Neuronal stem cell (in vitro differentiated cells): ENCODE data around the gene MUC5B.
A peak's percentile ranks its signal among the peaks of the same experiment; 100 is the strongest.

Source experiments
- DNase-seq: peaks from one replicate; pipeline ENCODE4 v3.0.0-alpha.2; 2013; ENCODE audit warnings: low spot score
- H2AFZ ChIP-seq: one replicate; pipeline ENCODE4 v1.6.1; 2013; ENCODE audit warnings: mild to moderate bottlenecking, low read length, inconsistent platforms
- H2AK5ac ChIP-seq: 2 replicates; pipeline ENCODE4 v1.6.1; 2013; ENCODE audit warnings: low read depth, mild to moderate bottlenecking, inconsistent platforms, low read length, moderate library complexity, mixed read lengths
- H2BK120ac ChIP-seq: 2 replicates; pipeline ENCODE4 v1.6.1; 2013; ENCODE audit warnings: low read depth, mild to moderate bottlenecking, inconsistent platforms, low read length, moderate library complexity, mixed read lengths
- H2BK12ac ChIP-seq: one replicate; pipeline ENCODE4 v1.6.1; 2013; ENCODE audit warnings: low read length, inconsistent platforms
- H2BK15ac ChIP-seq: 2 replicates; pipeline ENCODE4 v1.6.1; 2013; ENCODE audit warnings: mild to moderate bottlenecking, low read length, inconsistent platforms, mixed read lengths
- H2BK5ac ChIP-seq: one replicate; pipeline ENCODE4 v1.6.1; 2013; ENCODE audit warnings: inconsistent platforms, mild to moderate bottlenecking, low read length, moderate library complexity
- H3K14ac ChIP-seq: one replicate; pipeline ENCODE4 v1.6.1; 2013; ENCODE audit warnings: low read length, inconsistent platforms
- H3K18ac ChIP-seq: 2 replicates; pipeline ENCODE4 v1.6.1; 2013; ENCODE audit warnings: low read length, inconsistent platforms
- H3K23ac ChIP-seq: 2 replicates; pipeline ENCODE4 v1.6.1; 2013; ENCODE audit warnings: low read depth, mild to moderate bottlenecking, mixed read lengths, low read length, inconsistent platforms; ENCODE audit not compliant: poor library complexity
- H3K27ac ChIP-seq: replicated peaks from 3 replicates; pipeline ENCODE4 v1.5.1; 2013; ENCODE audit warnings: low read length, inconsistent platforms
- H3K27me3 ChIP-seq, 3 experiments: 2 replicates each; pipeline ENCODE4 v1.6.1; 2013; ENCODE audit warnings: low read length in 3 of 3, mild to moderate bottlenecking in 2 of 3, inconsistent platforms in 1 of 3, low read depth in 1 of 3, mixed read lengths in 1 of 3, moderate library complexity in 1 of 3; ENCODE audit not compliant: control insufficient read depth in 3 of 3, insufficient read depth in 3 of 3
- H3K36me3 ChIP-seq, 2 donors: replicated peaks in 1 of 2; 2 replicates each; pipeline ENCODE4 v1.6.1; 2013; ENCODE audit warnings: low read length in 2 of 2; ENCODE audit not compliant: control insufficient read depth in 2 of 2, insufficient read depth in 2 of 2
- H3K4ac ChIP-seq: 2 replicates; pipeline ENCODE4 v1.6.1; 2013; ENCODE audit warnings: inconsistent platforms, mild to moderate bottlenecking, low read length, moderate library complexity
- H3K4me1 ChIP-seq, 2 donors: 1 replicate in 1 of 2; 2 replicates in 1 of 2; pipeline ENCODE4 v1.6.1; 2013; ENCODE audit warnings: low read length in 2 of 2, low read depth in 1 of 2; ENCODE audit not compliant: control insufficient read depth in 2 of 2, insufficient read depth in 1 of 2
- H3K4me2 ChIP-seq: one replicate; pipeline ENCODE4 v1.6.1; 2013; ENCODE audit warnings: mild to moderate bottlenecking, low read length, inconsistent platforms; ENCODE audit not compliant: insufficient read depth, poor library complexity, severe bottlenecking
- H3K4me3 ChIP-seq, 2 donors: 2 replicates each; pipeline ENCODE4 v1.5.1; 2013; ENCODE audit warnings: low read length in 2 of 2, mild to moderate bottlenecking in 2 of 2, inconsistent platforms in 1 of 2, moderate library complexity in 1 of 2
- H3K79me1 ChIP-seq: one replicate; pipeline ENCODE4 v1.6.1; 2013; ENCODE audit warnings: low read depth, mild to moderate bottlenecking, inconsistent platforms, low read length, moderate library complexity
- H3K9ac ChIP-seq: one replicate; pipeline ENCODE4 v1.6.1; 2013; ENCODE audit warnings: mild to moderate bottlenecking, low read depth, low read length, inconsistent platforms; ENCODE audit not compliant: poor library complexity
- H3K9me3 ChIP-seq, 2 donors: replicated peaks in 1 of 2; 2 replicates each; pipeline versions ENCODE3 to v1.6.1; 2013; ENCODE audit warnings: low read length in 2 of 2, mild to moderate bottlenecking in 2 of 2, inconsistent platforms in 1 of 2, low read depth in 1 of 2, mixed read lengths in 1 of 2, moderate library complexity in 1 of 2; ENCODE audit not compliant: control insufficient read depth in 2 of 2, insufficient read depth in 1 of 2
- H4K8ac ChIP-seq: one replicate; pipeline ENCODE4 v1.6.1; 2013; ENCODE audit warnings: low read depth, mild to moderate bottlenecking, inconsistent platforms, low read length, moderate library complexity
- H4K91ac ChIP-seq: one replicate; pipeline ENCODE4 v1.6.1; 2013; ENCODE audit warnings: low read length, low read depth, mild to moderate bottlenecking, inconsistent platforms; ENCODE audit not compliant: poor library complexity
- WGBS, 2 donors: extraction: QIAGEN DNeasy Blood & Tissue Kit; methylation state at CpG; one replicate each; pipeline ENCODE4 v1.1.7; 2013; ENCODE audit warnings: missing lambda C conversion rate in 2 of 2, mixed read lengths in 1 of 2; ENCODE audit not compliant: insufficient read length in 2 of 2, insufficient replicate concordance in 1 of 2; ENCODE audit errors: extremely low coverage in 2 of 2; 5-methylcytosine and 5-hydroxymethylcytosine counted together

MUC5B gene

GRCh38 chr11:1230121-1230455 is 7.2 kb downstream of the MUC5B start:
- H3K27me3 ChIP-seq, result peaks cover 0 to 3% (median 0%) of the 10 kb centered on the region in 3 experiments

DNA sequence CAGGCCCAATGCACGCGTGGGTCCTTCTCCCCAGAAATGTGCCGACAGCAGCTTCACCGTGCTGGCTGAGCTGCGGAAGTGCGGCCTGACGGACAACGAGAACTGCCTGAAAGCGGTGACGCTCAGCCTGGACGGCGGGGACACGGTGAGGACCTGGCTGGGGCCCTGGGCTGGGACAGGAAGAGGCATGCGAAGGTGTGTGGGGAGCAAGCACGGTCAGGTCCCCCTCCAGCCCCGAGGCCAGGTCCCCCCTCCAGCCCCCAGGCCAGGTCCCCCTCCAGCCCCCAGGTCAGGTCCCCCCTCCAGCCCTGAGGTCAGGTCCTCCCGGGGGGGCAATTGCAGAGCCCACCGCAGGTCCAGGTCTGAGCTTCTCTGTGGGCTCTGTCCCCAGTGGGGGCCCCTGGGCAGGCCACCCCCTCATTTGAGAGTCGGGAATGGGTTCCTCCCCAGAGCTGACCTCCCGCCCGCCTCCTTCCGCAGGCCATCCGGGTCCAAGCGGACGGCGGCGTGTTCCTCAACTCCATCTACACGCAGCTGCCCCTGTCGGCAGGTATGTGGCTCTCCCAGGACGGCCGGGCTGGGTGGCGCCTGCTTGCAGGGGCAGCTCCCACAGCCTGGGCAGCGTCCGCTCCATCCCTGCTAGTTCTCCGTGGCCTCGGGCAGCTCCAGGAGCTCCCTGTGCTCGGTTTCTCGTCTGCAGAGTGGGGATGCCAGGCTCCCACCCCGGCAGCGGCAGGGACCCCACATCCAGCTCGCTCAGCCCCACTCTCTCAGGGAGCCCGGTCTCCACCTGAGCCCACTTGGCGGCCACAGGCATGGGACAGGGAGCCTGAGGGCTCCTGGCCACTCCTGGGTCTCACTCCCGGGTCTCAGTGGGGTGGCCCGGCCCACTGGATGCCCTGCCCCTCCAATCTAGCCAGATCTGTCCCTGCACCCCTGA is 7.9 kb downstream of the MUC5B start:
- peak overlapping the region; percentile 82 for H2AK5ac ChIP-seq
- H3K27me3 ChIP-seq, result peaks cover 0 to 3% (median 0%) of the 10 kb centered on the region in 3 experiments
- H3K27ac ChIP-seq, result no peak overlapping the region
- no peaks in the 10 kb centered on the region for H3K4me1 ChIP-seq
- peak overlapping the region; percentile 80 for H3K23ac ChIP-seq
- no peaks in the 10 kb centered on the region for H3K36me3 ChIP-seq
- H3K18ac ChIP-seq, result peak overlapping the region; percentile 64
- no peak overlapping the region for H4K8ac ChIP-seq
- no peaks in the 10 kb centered on the region for H3K9me3 ChIP-seq
- DNase-seq, result no peak
- no peak overlapping the region for H3K4ac ChIP-seq
- no peak overlapping the region for H2AFZ ChIP-seq
- WGBS, 2 donors, result no CpG with 5 or more reads among the region's 45 CpGs
- H4K91ac ChIP-seq, result no peak overlapping the region
- peak overlapping the region; percentile 67 for H2BK15ac ChIP-seq
- peak overlapping the region; percentile 53 for H3K9ac ChIP-seq
- no peak overlapping the region for H2BK120ac ChIP-seq
- peak overlapping the region; percentile 38 for H3K14ac ChIP-seq
- H3K4me3 ChIP-seq, result peak overlapping the region in 1 of 2 donors; percentile 67
- no peak overlapping the region for H2BK5ac ChIP-seq
- H2BK12ac ChIP-seq, result no peak overlapping the region
- no peak overlapping the region for H3K4me2 ChIP-seq
- peaks cover 3% of the 10 kb centered on the region for H3K79me1 ChIP-seq

More at GRCh38 chr11:1230121-1230455, 7.2 kb downstream of the MUC5B start:
- Histone ChIP-seq H2AK5ac (peak overlapping the region; percentile 82), H3K18ac (peak overlapping the region; percentile 6), H3K23ac (peak overlapping the region; percentile 80), H3K4ac (no peak overlapping the region), H3K79me1 (peaks cover 4% of the 10 kb centered on the region), H2BK5ac (no peak overlapping the region), H3K9me3 (no peaks in the 10 kb centered on the region), H3K4me3 (peak overlapping the region in 1 of 2 donors; percentile 67), H2BK15ac (no peak overlapping the region), H3K14ac (no peak overlapping the region), H3K4me1 (peaks cover 0 to under 1% of the 10 kb centered on the region in 2 donors), H3K27ac (no peak overlapping the region), H3K4me2 (no peak overlapping the region), H2BK120ac (no peak overlapping the region), H3K36me3 (no peaks in the 10 kb centered on the region), H3K9ac (peak overlapping the region; percentile 53), H2AFZ (no peak overlapping the region), H4K8ac (no peak overlapping the region), H2BK12ac (no peak overlapping the region), H4K91ac (no peak overlapping the region)
- no peak for DNase-seq
- no CpG with 5 or more reads among the region's 5 CpGs for WGBS, 2 donors

DNA sequence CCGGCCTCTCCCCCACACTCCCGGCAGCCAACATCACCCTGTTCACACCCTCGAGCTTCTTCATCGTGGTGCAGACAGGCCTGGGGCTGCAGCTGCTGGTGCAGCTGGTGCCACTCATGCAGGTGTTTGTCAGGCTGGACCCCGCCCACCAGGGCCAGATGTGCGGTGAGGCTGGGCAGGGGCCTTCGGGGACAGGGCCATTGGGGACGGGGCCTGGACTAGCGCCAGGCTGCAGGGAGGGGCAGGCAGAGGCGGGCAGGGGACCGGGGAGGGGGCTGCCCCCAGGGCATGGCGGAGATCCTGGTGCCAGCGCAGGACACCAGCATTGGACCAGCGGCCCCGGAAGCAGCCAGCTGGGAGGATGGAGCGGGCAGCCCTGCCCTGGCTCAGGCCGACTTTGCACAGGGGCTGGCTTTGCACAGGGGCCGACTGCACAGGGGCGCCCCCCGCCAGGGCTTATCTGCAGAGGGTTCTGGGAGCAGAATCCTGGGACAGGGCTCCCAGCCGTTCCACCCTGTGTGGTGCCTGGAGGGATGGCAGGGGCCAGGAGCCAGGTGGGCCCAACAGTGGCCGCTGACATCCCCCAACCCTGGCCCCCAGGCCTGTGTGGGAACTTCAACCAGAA is 8.6 kb downstream of the MUC5B start:
- H4K8ac ChIP-seq, result no peak overlapping the region
- no peak overlapping the region for H3K4me3 ChIP-seq
- peaks cover 0 to 3% (median 0%) of the 10 kb centered on the region in 3 experiments for H3K27me3 ChIP-seq
- H2BK120ac ChIP-seq, result no peak overlapping the region
- H4K91ac ChIP-seq, result no peak overlapping the region
- H3K4me1 ChIP-seq, result no peaks in the 10 kb centered on the region
- peak overlapping the region; percentile 21 for H3K9ac ChIP-seq
- H3K36me3 ChIP-seq, result no peaks in the 10 kb centered on the region
- no peak overlapping the region for H3K27ac ChIP-seq
- H3K23ac ChIP-seq, result peak overlapping the region; percentile 43
- no peak for DNase-seq
- peak overlapping the region; percentile 75 for H2AK5ac ChIP-seq
- H2BK12ac ChIP-seq, result no peak overlapping the region
- H3K79me1 ChIP-seq, result no peaks in the 10 kb centered on the region
- H2AFZ ChIP-seq, result no peak overlapping the region
- H2BK5ac ChIP-seq, result no peak overlapping the region
- WGBS, 2 donors, result no CpG with 5 or more reads among the region's 22 CpGs
- no peak overlapping the region for H3K18ac ChIP-seq
- H3K4me2 ChIP-seq, result no peak overlapping the region
- no peak overlapping the region for H3K4ac ChIP-seq
- no peaks in the 10 kb centered on the region for H3K9me3 ChIP-seq
- H3K14ac ChIP-seq, result peak overlapping the region; percentile 38
- peak overlapping the region; percentile 67 for H2BK15ac ChIP-seq
